ENCODE data around the gene ZNF296. TPM values are rescaled to one million over a fixed set of nuclear protein-coding genes. Genes with fewer than 3 reads are reported as not detected.

ZNF296 gene
- total and polyA plus RNA-seq, 2 donors from 2014 or later, result 1.2 to 2.1 TPM

- Histone ChIP-seq H3K9ac (ENCODE audit: low read length in 3 of 3) (peak overlapping the region in 1 of 3 donors; percentile 72), H3K36me3 (ENCODE audit: control insufficient read depth in 2 of 3, insufficient read depth in 3 of 3, low read length in 3 of 3) (no peaks in the 10 kb centered on the region), H3K4me3 (ENCODE audit: low read length in 3 of 3) (peak overlapping the region in 1 of 3 donors; percentile 25), H3K4me1 (ENCODE audit: control insufficient read depth in 2 of 3, insufficient read depth in 2 of 3, low read depth in 1 of 3, low read length in 3 of 3) (peaks cover 5 to 77% (median 76%) of the 10 kb centered on the region in 3 donors), H3K27ac (ENCODE audit: low read depth in 2 of 2, low read length in 2 of 2) (peak overlapping the region; percentile 62 to 77), H3K27me3 (ENCODE audit: control insufficient read depth, insufficient read depth, low read length) (no peaks in the 10 kb centered on the region), H3K9me3 (ENCODE audit: control insufficient read depth in 2 of 3, insufficient read depth in 1 of 3, low read length in 3 of 3) (no peaks in the 10 kb centered on the region)
- peak in 2 of 5 donors; percentile 51 to 87 for DNase-seq
- intact Hi-C loops (cut with DNase I), result no loop called here
- no peak for TF ChIP-seq CTCF (IDR thresholded peaks at IDR 0.05; ENCODE audit: borderline replicate concordance, extremely low read depth, insufficient read depth)
- FAIRE-seq, result no peak
Observed at GRCh38 chr19:45097776-45098520, 21.7 kb upstream of the ZNF296 start.

GRCh38 chr19:45097450-45097775, 21.1 kb upstream of the ZNF296 start:
- FAIRE-seq (no peak), DNase-seq (no peak)
- no peak overlapping the region for H3K9ac ChIP-seq (ENCODE audit: low read length in 3 of 3)
- H3K9me3 ChIP-seq (ENCODE audit: control insufficient read depth in 2 of 3, insufficient read depth in 1 of 3, low read length in 3 of 3), result no peaks in the 10 kb centered on the region
- H3K27me3 ChIP-seq (ENCODE audit: control insufficient read depth, insufficient read depth, low read length), result no peaks in the 10 kb centered on the region
- H3K4me3 ChIP-seq (ENCODE audit: low read length in 3 of 3), result no peak overlapping the region
- H3K27ac ChIP-seq (ENCODE audit: low read depth in 2 of 2, low read length in 2 of 2), result peak overlapping the region; percentile 62 to 77
- no peaks in the 10 kb centered on the region for H3K36me3 ChIP-seq (ENCODE audit: control insufficient read depth in 2 of 3, insufficient read depth in 3 of 3, low read length in 3 of 3)
- intact Hi-C loops (cut with DNase I), result no loop called here
- H3K4me1 ChIP-seq (ENCODE audit: control insufficient read depth in 2 of 3, insufficient read depth in 2 of 3, low read depth in 1 of 3, low read length in 3 of 3), result peaks cover 5 to 72% (median 71%) of the 10 kb centered on the region in 3 donors
- no peak for TF ChIP-seq CTCF (IDR thresholded peaks at IDR 0.05; ENCODE audit: borderline replicate concordance, extremely low read depth, insufficient read depth)

GRCh38 chr19:45096700-45097099, 20.4 kb upstream of the ZNF296 start:
- H3K27ac ChIP-seq (ENCODE audit: low read depth in 2 of 2, low read length in 2 of 2), result no peak overlapping the region
- intact Hi-C loops (cut with DNase I), result no loop called here
- H3K36me3 ChIP-seq (ENCODE audit: control insufficient read depth in 2 of 3, insufficient read depth in 3 of 3, low read length in 3 of 3), result no peaks in the 10 kb centered on the region
- no peak for FAIRE-seq
- no peak for TF ChIP-seq CTCF (IDR thresholded peaks at IDR 0.05; ENCODE audit: borderline replicate concordance, extremely low read depth, insufficient read depth)
- H3K27me3 ChIP-seq (ENCODE audit: control insufficient read depth, insufficient read depth, low read length), result no peaks in the 10 kb centered on the region
- no peak for DNase-seq
- no peaks in the 10 kb centered on the region for H3K9me3 ChIP-seq (ENCODE audit: control insufficient read depth in 2 of 3, insufficient read depth in 1 of 3, low read length in 3 of 3)
- H3K4me1 ChIP-seq (ENCODE audit: control insufficient read depth in 2 of 3, insufficient read depth in 2 of 3, low read depth in 1 of 3, low read length in 3 of 3), result peaks cover 5 to 65% (median 63%) of the 10 kb centered on the region in 3 donors
- H3K4me3 ChIP-seq (ENCODE audit: low read length in 3 of 3), result no peak overlapping the region
- H3K9ac ChIP-seq (ENCODE audit: low read length in 3 of 3), result no peak overlapping the region

All from kidney (tissue), 14 donors.